A549 (cell line): ENCODE data around the gene DTX4. TPM values are rescaled to one million over a fixed set of nuclear protein-coding genes. Genes with fewer than 3 reads are reported as not detected.
A peak's percentile ranks its signal among the peaks of the same experiment; 100 is the strongest.

Experiments used
- ATAC-seq, 2 experiments: fragments of 200-7000 bp in 1 of 2; fragments of >200 bp in 1 of 2; cut with Nextera tagmentation in 1 of 2; cut with Tn5 transposase in 1 of 2; 3 replicates each; pipeline versions ENCODE4 v1.8.0 to v1.9.1; 2018 to 2020; ENCODE audit warnings: mild to moderate bottlenecking in 1 of 2, moderate library complexity in 1 of 2
- CTCF ChIA-PET: fragments of 300-600 bp; sonication (Branson Sonifier 250); formaldehyde crosslinking; extraction: SDS; loops from one replicate; lab custom pipeline; 2021; ENCODE audit warnings: antibody characterized with exemption, inconsistent platforms; lab: Yijun Ruan, JAX
- POLR2A ChIA-PET: fragments of 350-600 bp; formaldehyde crosslinking; extraction: SDS; loops from one replicate; lab custom pipeline; 2021; ENCODE audit warnings: antibody characterized with exemption, inconsistent platforms; lab: Yijun Ruan, JAX
- DNase-seq, 2 experiments: peaks; one replicate each; pipeline versions ENCODE4 v3.0.0 to v3.0.0-alpha.2; 2011 to 2016; ENCODE audit warnings: low read depth in 1 of 2, low spot score in 1 of 2
- FAIRE-seq: peaks from 2 replicates; lab custom pipeline; 2011; peaks lifted over from hg19 to GRCh38; lab: Jason Lieb, UNC
- H3K27ac ChIP-seq, 2 experiments: fragments of >200 bp; sonication (Bioruptor Twin); formaldehyde crosslinking; 3 replicates each; pipeline ENCODE4 v1.5.1; 2016 to 2017
- H3K4me1 ChIP-seq: fragments of >200 bp; sonication (Bioruptor Twin); formaldehyde crosslinking; 3 replicates; pipeline ENCODE4 v1.6.1; 2016
- H3K4me2 ChIP-seq: fragments of >200 bp; sonication (Bioruptor Twin); formaldehyde crosslinking; 3 replicates; pipeline ENCODE4 v1.6.1; 2016
- H3K4me3 ChIP-seq: fragments of >200 bp; sonication (Bioruptor Twin); formaldehyde crosslinking; 3 replicates; pipeline ENCODE4 v1.5.1; 2016
- H3K9me3 ChIP-seq: fragments of >200 bp; sonication (Bioruptor Twin); formaldehyde crosslinking; 3 replicates; pipeline ENCODE4 v1.6.1; 2016
- BCL3 ChIP-seq: fragments of >200 bp; sonication (Bioruptor Twin); formaldehyde crosslinking; IDR thresholded peaks from 3 replicates; pipeline ENCODE4 v1.6.1; 2016
- BHLHE40 ChIP-seq: IDR thresholded peaks from 2 replicates; pipeline ENCODE4 v1.6.1; 2012; ENCODE audit warnings: low read depth, low read length, inconsistent platforms
- CBX2 ChIP-seq: fragments of 200-600 bp; sonication (generic); IDR thresholded peaks from 2 replicates; pipeline ENCODE4 v1.6.1; 2016; ENCODE audit warnings: low read depth, mild to moderate bottlenecking, borderline replicate concordance
- EHF ChIP-seq: fragments of 250-450 bp; sonication (Bioruptor Pico); IDR thresholded peaks from 2 replicates; pipeline ENCODE4 v1.5.0; 2020; ENCODE audit warnings: mild to moderate bottlenecking
- EHMT2 ChIP-seq: fragments of 200-600 bp; sonication (generic); IDR thresholded peaks from 2 replicates; pipeline ENCODE4 v1.6.1; 2016; ENCODE audit warnings: antibody characterized with exemption, low read depth, mild to moderate bottlenecking, moderate library complexity
- ELK1 ChIP-seq: fragments of 150-350 bp; IDR thresholded peaks from 2 replicates; pipeline ENCODE4 v1.6.1; 2014; ENCODE audit warnings: low read depth, mild to moderate bottlenecking, low read length
- EP300 ChIP-seq, 2 experiments: fragments of >200 bp; sonication (Bioruptor Twin); formaldehyde crosslinking; IDR thresholded peaks; 2 replicates in 1 of 2; 3 replicates in 1 of 2; pipeline ENCODE4 v1.6.1; 2016 to 2017
- ESRRA ChIP-seq: fragments of 150-350 bp; IDR thresholded peaks from 2 replicates; pipeline ENCODE4 v1.6.1; 2014; ENCODE audit warnings: mild to moderate bottlenecking, low read length, borderline replicate concordance
- FOSB ChIP-seq: fragments of 250-450 bp; sonication (Bioruptor Pico); IDR thresholded peaks from 2 replicates; pipeline ENCODE4 v1.5.0; 2020; ENCODE audit warnings: mild to moderate bottlenecking, moderate library complexity
- GATA3 ChIP-seq: IDR thresholded peaks from 2 replicates; pipeline ENCODE4 v1.6.1; 2012; ENCODE audit warnings: borderline replicate concordance
- HDAC2 ChIP-seq: fragments of 200-600 bp; sonication (generic); IDR thresholded peaks from 2 replicates; pipeline ENCODE4 v1.6.1; 2016
- HEYL ChIP-seq: fragments of 250-450 bp; sonication (Bioruptor Pico); IDR thresholded peaks from 2 replicates; pipeline ENCODE4 v1.8.0; 2021; ENCODE audit warnings: mild to moderate bottlenecking, moderate library complexity
- HMGXB4 ChIP-seq: fragments of 250-450 bp; sonication (Bioruptor Pico); IDR thresholded peaks from 2 replicates; pipeline ENCODE4 v1.5.0; 2021; ENCODE audit warnings: mild to moderate bottlenecking, moderate library complexity, borderline replicate concordance
- HOXA7 ChIP-seq: fragments of 250-450 bp; sonication (Bioruptor Pico); IDR thresholded peaks from 2 replicates; pipeline ENCODE4 v1.5.0; 2020; ENCODE audit warnings: mild to moderate bottlenecking, moderate library complexity
- HOXB5 ChIP-seq: fragments of 250-450 bp; sonication (Bioruptor Pico); IDR thresholded peaks from 2 replicates; pipeline ENCODE4 v1.5.0; 2020; ENCODE audit warnings: mild to moderate bottlenecking, moderate library complexity
- JUNB ChIP-seq: fragments of >200 bp; sonication (Bioruptor Twin); formaldehyde crosslinking; IDR thresholded peaks from 2 replicates; pipeline ENCODE4 v1.6.1; 2016
- KDM1A ChIP-seq: fragments of 200-600 bp; sonication (generic); IDR thresholded peaks from 2 replicates; pipeline ENCODE4 v1.6.1; 2016; ENCODE audit warnings: low read depth, mild to moderate bottlenecking
- KDM5A ChIP-seq: fragments of 200-600 bp; sonication (generic); IDR thresholded peaks from 2 replicates; pipeline ENCODE4 v1.6.1; 2016; ENCODE audit warnings: antibody characterized with exemption, mild to moderate bottlenecking
- MAFK ChIP-seq: fragments of 450-650 bp; IDR thresholded peaks from 2 replicates; pipeline ENCODE4 v1.6.1; 2014; ENCODE audit not compliant: partially characterized antibody
- MAX ChIP-seq: IDR thresholded peaks from 2 replicates; pipeline ENCODE4 v1.6.1; 2012
- NFE2L2 ChIP-seq: fragments of 150-350 bp; conservative IDR thresholded peaks from 2 replicates; pipeline ENCODE4 v1.6.1; 2014; ENCODE audit warnings: low read length
- NPAS2 ChIP-seq: fragments of 250-450 bp; sonication (Bioruptor Pico); IDR thresholded peaks from 2 replicates; pipeline ENCODE4 v1.8.0; 2022; ENCODE audit warnings: mild to moderate bottlenecking, moderate library complexity, borderline replicate concordance
- NR3C1 ChIP-seq: fragments of >200 bp; sonication (Bioruptor Twin); formaldehyde crosslinking; IDR thresholded peaks from 3 replicates; pipeline ENCODE4 v1.6.1; 2017
- PBX3 ChIP-seq: IDR thresholded peaks from 2 replicates; pipeline ENCODE4 v1.6.1; 2012
- POLR2A ChIP-seq: IDR thresholded peaks from 2 replicates; pipeline ENCODE4 v1.6.1; 2012; ENCODE audit warnings: mild to moderate bottlenecking, low read length
- RARB ChIP-seq: fragments of 250-450 bp; sonication (Bioruptor Pico); IDR thresholded peaks from 2 replicates; pipeline ENCODE4 v1.8.0; 2021; ENCODE audit warnings: mild to moderate bottlenecking, moderate library complexity
- REST ChIP-seq: fragments of 200-600 bp; sonication (generic); IDR thresholded peaks from 2 replicates; pipeline ENCODE4 v1.6.1; 2016; ENCODE audit warnings: antibody characterized with exemption, mild to moderate bottlenecking, moderate library complexity
- RFX5 ChIP-seq: fragments of 450-650 bp; IDR thresholded peaks from 2 replicates; pipeline ENCODE4 v1.7.1; 2014; ENCODE audit warnings: antibody characterized with exemption, mild to moderate bottlenecking, moderate library complexity
- RNF2 ChIP-seq: fragments of 200-600 bp; sonication (generic); IDR thresholded peaks from 2 replicates; pipeline ENCODE4 v1.6.1; 2016; ENCODE audit warnings: low read depth, mild to moderate bottlenecking, antibody characterized with exemption, moderate library complexity, borderline replicate concordance
- SMC3 ChIP-seq: fragments of >200 bp; sonication (Bioruptor Twin); formaldehyde crosslinking; IDR thresholded peaks from 3 replicates; pipeline ENCODE4 v1.6.1; 2018; ENCODE audit warnings: inconsistent platforms
- TFCP2L1 ChIP-seq: fragments of 250-450 bp; sonication (Bioruptor Pico); IDR thresholded peaks from 2 replicates; pipeline ENCODE4 v1.5.0; 2021; ENCODE audit warnings: mild to moderate bottlenecking
- TP53 ChIP-seq: fragments of 250-450 bp; sonication (Bioruptor Pico); IDR thresholded peaks from 2 replicates; pipeline ENCODE4 v1.5.0; 2021; ENCODE audit warnings: mild to moderate bottlenecking, moderate library complexity
- ZNF302 ChIP-seq: fragments of 250-450 bp; sonication (Bioruptor Pico); IDR thresholded peaks from 2 replicates; pipeline ENCODE4 v1.9.0; 2021; ENCODE audit warnings: inconsistent platforms, mild to moderate bottlenecking, moderate library complexity
- WGBS: methylation state at CpG from one replicate; pipeline ENCODE4 v1.1.6; 2017; ENCODE audit errors: missing lambda C conversion rate; 5-methylcytosine and 5-hydroxymethylcytosine counted together
- polyA plus RNA-seq, 4 experiments: library from polyadenylated mRNA; depleted of rRNA in 3 of 4; stranded (reverse); fragments of >200 nt; fragmentation: RNase III in 1 of 4; extraction: RNeasy Plus Mini Kit Qiagen cat#74134 plus additional on column Dnase treatment in 1 of 4; gene quantifications; 2 replicates in 3 of 4; 3 replicates in 1 of 4; pipeline ENCODE4 v1.2.3, GENCODE V29; 2011 to 2017

DTX4 gene
- polyA plus RNA-seq, 2 of the 4 experiments (the other 2 are of a cell fraction) = 0.97 to 3.1 TPM

GRCh38 chr11:59144579-59145345, 27.2 kb upstream of the DTX4 start:
- POLR2A ChIA-PET = interaction anchor here (1.2 to 1.3 kb wide), 2 partner anchors 14 to 27 kb away, joined by 3 to 4 read pairs; partner anchors contain the start of gene DTX4
- FAIRE-seq = no peak
- no peak for TF ChIP-seq ESRRA
- no peak for TF ChIP-seq BCL3
- peak; percentile 94; the same call in 1 of the 2 replicates for TF ChIP-seq HDAC2
- peak; percentile 95; the same call in 1 of the 2 replicates for TF ChIP-seq RNF2
- TF ChIP-seq EHMT2 = no peak
- TF ChIP-seq NR3C1 = no peak
- no peak for TF ChIP-seq RARB
- no peak for TF ChIP-seq MAFK
- TF ChIP-seq HOXB5 (CRISPR knock-in tag) = 0 out of 2 replicates have a peak, but pooled peaks have one; percentile 30
- TF ChIP-seq ELK1 = no peak
- no peak for TF ChIP-seq JUNB
- peak; percentile 47; the same call in 1 of the 2 replicates for TF ChIP-seq GATA3
- no peak for TF ChIP-seq HMGXB4 (CRISPR knock-in tag)
- no peak for TF ChIP-seq SMC3
- TF ChIP-seq ZNF302 = no peak
- TF ChIP-seq FOSB (CRISPR knock-in tag) = no peak
- no peak for TF ChIP-seq BHLHE40
- TF ChIP-seq EHF (CRISPR knock-in tag) = 0 out of 2 replicates have a peak, but pooled peaks have one; percentile 26
- no peak for TF ChIP-seq TFCP2L1
- no peak for TF ChIP-seq POLR2A
- no peak for TF ChIP-seq HEYL
- peak; percentile 100 for TF ChIP-seq MAX
- TF ChIP-seq NFE2L2 = no peak
- TF ChIP-seq HOXA7 (CRISPR knock-in tag) = no peak
- TF ChIP-seq TP53 (CRISPR knock-in tag) = 0 out of 2 replicates have a peak, but pooled peaks have one; percentile 10
- TF ChIP-seq KDM5A = peak; percentile 57; the same call in 1 of the 2 replicates
- TF ChIP-seq NPAS2 (CRISPR knock-in tag) = no peak
- TF ChIP-seq CBX2 = no peak
- TF ChIP-seq REST = no peak
- peak; percentile 80; the same call in 1 of the 2 replicates for TF ChIP-seq KDM1A
- TF ChIP-seq EP300 (IDR thresholded peaks at IDR 0.05) = no peak
- no peak for TF ChIP-seq RFX5
- TF ChIP-seq PBX3 = 0 out of 2 replicates have a peak, but pooled peaks have one; percentile 17

More at GRCh38 chr11:59144579-59145345, 27.2 kb upstream of the DTX4 start:
- Histone ChIP-seq H3K9me3 (no peaks in the 10 kb centered on the region), H3K4me1 (peaks cover 25% of the 10 kb centered on the region), H3K4me3 (peak overlapping the region; percentile 73), H3K27ac (peak overlapping the region; percentile 65 to 82), H3K4me2 (peak overlapping the region; percentile 81)
- peak; percentile 68 to 89 for DNase-seq
- CTCF ChIA-PET = interaction anchor here (0.6 to 6.6 kb wide), 9 partner anchors 9 to 568 kb away, joined by 3 to 44 read pairs (median 4); partner anchors contain the start of gene FAM111B
- under 1% methylated on average over 17 of the region's 39 CpGs for whole genome bisulfite sequencing
- peak; percentile 66 to 69 for ATAC-seq
